ENCODE measurements around the gene MRPL12.

The MRPL12 gene

GRCh38 chr17:81683208-81683583 lies 20.0 kb upstream of the MRPL12 start:
- no peak for DNase-seq

- peak; percentile 94 for DNase-seq
These were observed 19.4 kb upstream of the MRPL12 start, which contains the start of the genes ARL16 and HGS for GRCh38 chr17:81683584-81684441. TSS of gene ARL16 (minus strand) at chr17:81683797. CDS start at chr17:81683753, 44 bp downstream. TSS of gene HGS (plus strand) at chr17:81684011. CDS start at chr17:81684067, 56 bp downstream.

GRCh38 chr17:81684442-81684911 lies 18.7 kb upstream of the MRPL12 start:
- DNase-seq: no peak

GRCh38 chr17:81685108-81685507 lies 18.1 kb upstream of the MRPL12 start:
- DNase-seq: no peak

GRCh38 chr17:81686614-81687013 lies 16.6 kb upstream of the MRPL12 start:
- no peak for DNase-seq

- DNase-seq: no peak
These were observed 15.2 kb upstream of the MRPL12 start for GRCh38 chr17:81687770-81688541.

GRCh38 chr17:81688616-81689015 lies 14.6 kb upstream of the MRPL12 start:
- DNase-seq: no peak

- DNase-seq: no peak
These were observed 13.1 kb upstream of the MRPL12 start for GRCh38 chr17:81690066-81690465.

GRCh38 chr17:81690549-81690948 lies 12.6 kb upstream of the MRPL12 start:
- DNase-seq: no peak

GRCh38 chr17:81691196-81691595 lies 12.0 kb upstream of the MRPL12 start:
- DNase-seq: no peak

- no peak for DNase-seq
These were observed 11.6 kb upstream of the MRPL12 start for GRCh38 chr17:81691608-81692007.

- no peak for DNase-seq
These were observed 9.5 kb upstream of the MRPL12 start for GRCh38 chr17:81693509-81694210.

- DNase-seq: no peak
These were observed 8.4 kb upstream of the MRPL12 start for GRCh38 chr17:81694810-81695209.

GRCh38 chr17:81695211-81695610 lies 8.0 kb upstream of the MRPL12 start:
- DNase-seq: no peak

GRCh38 chr17:81695801-81696200 lies 7.4 kb upstream of the MRPL12 start:
- no peak for DNase-seq

- no peak for DNase-seq
These were observed 6.8 kb upstream of the MRPL12 start for GRCh38 chr17:81696218-81696941.

GRCh38 chr17:81697261-81698044 lies 5.7 kb upstream of the MRPL12 start:
- DNase-seq: no peak

- DNase-seq: no peak
These were observed 2.5 kb upstream of the MRPL12 start for GRCh38 chr17:81700353-81701287.

- DNase-seq: no peak
These were observed 1.7 kb upstream of the MRPL12 start for GRCh38 chr17:81701288-81702071.
